A172 (cell line): ENCODE measurements around the gene FAM120A. TPM values are rescaled to one million over a fixed set of nuclear protein-coding genes. Genes with fewer than 3 reads are reported as not detected.

Source experiments
- total RNA-seq: library from RNA; depleted of rRNA; stranded (reverse); fragments of >200 nt; shearing (Covaris generic); gene quantifications from 2 replicates; pipeline ENCODE4 v1.2.3, GENCODE V29; 2014; rRNA removed

FAM120A gene
- total RNA-seq, 1 experiment from 2014 or later, result 65.1 TPM

Other genes starting within 250 kb of the FAM120A start
- 28.9 and 34.1 TPM in 2 replicates for gene FAM120AOS, start 1.9 kb downstream of the FAM120A start, total RNA-seq
- gene PHF2, start 124.9 kb downstream of the FAM120A start, total RNA-seq, result 17.5 and 22.2 TPM in 2 replicates